Osteocyte (in vitro differentiated cells): ENCODE results near the gene PRH2. TPM values are rescaled to one million over a fixed set of nuclear protein-coding genes. Genes with fewer than 3 reads are reported as not detected.

ENCODE experiments used
- DNase-seq: peaks from one replicate; pipeline ENCODE4 v3.0.0; 2021; ENCODE audit warnings: mixed read lengths; ENCODE audit not compliant: unreplicated experiment; ENCODE audit errors: extremely low spot score
- H3K27ac Mint-ChIP-seq: one replicate; pipeline ENCODE4 v1.8.0; 2021; ENCODE audit warnings: mild to moderate bottlenecking, mixed read lengths; ENCODE audit not compliant: unreplicated experiment
- H3K27me3 Mint-ChIP-seq: one replicate; pipeline ENCODE4 v1.8.0; 2021; ENCODE audit warnings: mixed read lengths; ENCODE audit not compliant: unreplicated experiment
- H3K36me3 Mint-ChIP-seq: one replicate; pipeline ENCODE4 v1.8.0; 2021; ENCODE audit warnings: mixed read lengths; ENCODE audit not compliant: unreplicated experiment
- H3K4me1 Mint-ChIP-seq: one replicate; pipeline ENCODE4 v1.8.0; 2021; ENCODE audit warnings: mixed read lengths; ENCODE audit not compliant: unreplicated experiment
- H3K4me3 Mint-ChIP-seq: one replicate; pipeline ENCODE4 v1.8.0; 2021; ENCODE audit warnings: mild to moderate bottlenecking, moderate library complexity, mixed read lengths; ENCODE audit not compliant: unreplicated experiment
- H3K9me3 Mint-ChIP-seq: one replicate; pipeline ENCODE4 v1.8.0; 2021; ENCODE audit warnings: mixed read lengths; ENCODE audit not compliant: unreplicated experiment
- total RNA-seq: library from RNA; stranded (reverse); gene quantifications from 2 replicates; pipeline ENCODE4 v1.2.1, GENCODE V29; 2021
- TF ChIP-seq, protein P1 (sequence below): fragments of 200-600 bp; sonication (generic); IDR thresholded peaks from 2 replicates; pipeline ENCODE4 v1.5.0; 2021; ENCODE audit warnings: antibody characterized with exemption, mild to moderate bottlenecking, moderate library complexity

The PRH2 gene
- total RNA-seq, 1 donor from 2014 or later = not detected

DNA sequence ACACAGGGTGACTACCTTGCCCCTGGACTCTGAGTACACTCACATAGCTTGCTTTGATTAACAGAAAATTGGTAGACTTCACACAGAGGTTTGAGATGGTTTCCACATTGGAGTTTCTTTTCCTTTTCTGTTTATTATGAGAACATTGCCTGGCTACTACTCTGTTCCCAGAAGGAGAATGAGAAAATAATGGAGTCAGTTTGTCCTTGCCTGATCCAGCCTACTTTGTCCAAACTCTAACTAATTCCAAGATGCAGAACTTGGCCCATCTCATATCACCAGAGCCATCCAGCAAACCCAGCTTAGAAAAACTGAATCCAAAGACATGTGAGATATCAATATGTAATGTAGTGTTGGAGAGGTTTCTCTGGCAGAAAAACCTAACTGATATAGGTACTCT, 37.3 kb downstream of the PRH2 start:
- H3K9me3 Mint-ChIP-seq = no peaks in the 10 kb centered on the region
- no peaks in the 10 kb centered on the region for H3K27me3 Mint-ChIP-seq
- peaks cover 2% of the 10 kb centered on the region for H3K36me3 Mint-ChIP-seq
- TF ChIP-seq, protein P1, sequence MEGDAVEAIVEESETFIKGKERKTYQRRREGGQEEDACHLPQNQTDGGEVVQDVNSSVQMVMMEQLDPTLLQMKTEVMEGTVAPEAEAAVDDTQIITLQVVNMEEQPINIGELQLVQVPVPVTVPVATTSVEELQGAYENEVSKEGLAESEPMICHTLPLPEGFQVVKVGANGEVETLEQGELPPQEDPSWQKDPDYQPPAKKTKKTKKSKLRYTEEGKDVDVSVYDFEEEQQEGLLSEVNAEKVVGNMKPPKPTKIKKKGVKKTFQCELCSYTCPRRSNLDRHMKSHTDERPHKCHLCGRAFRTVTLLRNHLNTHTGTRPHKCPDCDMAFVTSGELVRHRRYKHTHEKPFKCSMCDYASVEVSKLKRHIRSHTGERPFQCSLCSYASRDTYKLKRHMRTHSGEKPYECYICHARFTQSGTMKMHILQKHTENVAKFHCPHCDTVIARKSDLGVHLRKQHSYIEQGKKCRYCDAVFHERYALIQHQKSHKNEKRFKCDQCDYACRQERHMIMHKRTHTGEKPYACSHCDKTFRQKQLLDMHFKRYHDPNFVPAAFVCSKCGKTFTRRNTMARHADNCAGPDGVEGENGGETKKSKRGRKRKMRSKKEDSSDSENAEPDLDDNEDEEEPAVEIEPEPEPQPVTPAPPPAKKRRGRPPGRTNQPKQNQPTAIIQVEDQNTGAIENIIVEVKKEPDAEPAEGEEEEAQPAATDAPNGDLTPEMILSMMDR = no peak
- H3K4me1 Mint-ChIP-seq = peaks cover 29% of the 10 kb centered on the region
- DNase-seq = no peak
- no peak overlapping the region for H3K27ac Mint-ChIP-seq
- no peak overlapping the region for H3K4me3 Mint-ChIP-seq

DNA sequence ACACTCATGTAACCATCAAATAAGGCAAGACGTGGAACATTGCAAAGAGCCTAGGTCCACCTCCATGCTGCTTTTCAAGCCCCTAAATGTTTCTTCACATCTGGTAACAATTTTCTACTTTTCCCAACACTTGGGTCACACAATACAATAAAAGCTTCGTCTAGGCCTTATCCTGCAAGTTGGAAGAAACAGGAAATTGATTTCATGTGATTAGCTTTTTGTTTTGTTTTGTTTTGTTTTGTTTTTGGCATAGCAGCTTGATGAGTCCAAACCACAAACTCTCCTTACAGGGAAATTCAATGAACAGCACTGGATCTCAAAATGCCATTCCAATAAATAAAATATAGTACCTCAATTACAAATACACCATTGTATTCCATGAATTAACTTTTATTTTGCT, 38.4 kb downstream of the PRH2 start:
- H3K27me3 Mint-ChIP-seq = no peaks in the 10 kb centered on the region
- TF ChIP-seq, protein P1 = no peak
- no peak overlapping the region for H3K4me3 Mint-ChIP-seq
- H3K4me1 Mint-ChIP-seq = peaks cover 29% of the 10 kb centered on the region
- peaks cover 2% of the 10 kb centered on the region for H3K36me3 Mint-ChIP-seq
- no peak for DNase-seq
- H3K27ac Mint-ChIP-seq = peak overlapping the region; percentile 5
- H3K9me3 Mint-ChIP-seq = no peaks in the 10 kb centered on the region

DNA sequence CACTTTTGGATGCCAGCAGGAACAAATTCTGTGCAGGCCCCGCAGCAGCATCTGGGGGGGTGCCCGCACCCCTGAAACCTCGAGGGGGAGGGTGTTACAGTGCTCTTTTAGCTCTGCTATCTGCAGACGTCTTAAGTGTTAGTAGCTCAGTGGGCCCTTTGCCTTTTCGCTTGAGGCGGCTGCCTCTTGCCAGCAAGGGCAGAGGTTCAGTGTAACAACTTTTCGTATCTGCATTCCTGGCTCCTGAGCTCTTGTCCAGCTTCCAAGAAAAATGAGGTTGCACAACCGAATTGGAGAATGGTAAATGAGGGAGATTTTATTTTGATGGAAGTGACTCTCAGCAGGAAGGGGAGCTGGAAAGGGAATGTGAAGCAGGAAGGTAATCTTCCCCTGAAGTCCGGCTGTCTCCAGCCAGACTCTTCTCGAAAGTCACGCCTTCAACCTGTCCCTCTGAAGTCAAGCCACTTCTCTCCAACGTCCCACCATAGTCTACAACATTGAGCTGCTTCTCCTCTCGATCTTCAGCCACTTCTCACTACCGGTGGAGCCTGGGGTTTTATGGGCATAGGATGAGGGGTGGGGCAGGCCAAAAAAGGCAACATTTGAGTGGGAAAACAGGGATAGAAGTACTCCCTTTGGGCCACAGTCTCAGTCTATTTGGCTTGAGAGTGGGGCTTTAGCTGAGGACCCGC, 39.9 kb downstream of the PRH2 start:
- Mint-ChIP-seq H3K27me3 (no peaks in the 10 kb centered on the region), H3K4me3 (no peak overlapping the region), H3K27ac (no peak overlapping the region), H3K9me3 (no peaks in the 10 kb centered on the region), H3K4me1 (peaks cover 29% of the 10 kb centered on the region), H3K36me3 (peaks cover 2% of the 10 kb centered on the region)
- DNase-seq = no peak
- TF ChIP-seq, protein P1 = no peak

DNA sequence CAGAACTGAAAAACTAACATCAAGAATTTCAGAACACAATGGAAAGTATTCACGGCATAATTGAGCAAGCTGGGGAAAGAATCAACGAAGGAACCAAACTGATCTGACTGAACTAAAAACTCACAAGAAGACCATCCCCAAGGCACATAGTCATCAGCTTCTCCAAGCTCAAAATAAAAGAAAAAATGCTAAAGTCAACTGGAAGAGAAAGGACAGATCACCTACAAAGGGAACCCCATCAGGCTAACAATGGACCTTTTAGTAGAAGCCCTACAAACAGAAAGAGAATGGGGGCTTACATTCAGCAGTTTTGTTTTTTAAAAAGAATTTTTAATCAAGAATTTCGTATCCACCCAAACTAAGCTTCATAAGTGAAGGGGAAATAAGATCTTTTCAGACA, 45.9 kb downstream of the PRH2 start:
- DNase-seq = no peak
- Mint-ChIP-seq H3K9me3 (peaks cover 15% of the 10 kb centered on the region), H3K4me3 (no peak overlapping the region), H3K4me1 (no peaks in the 10 kb centered on the region), H3K27ac (no peak overlapping the region), H3K27me3 (no peaks in the 10 kb centered on the region), H3K36me3 (peaks cover 2% of the 10 kb centered on the region)
- TF ChIP-seq, protein P1 = no peak

DNA sequence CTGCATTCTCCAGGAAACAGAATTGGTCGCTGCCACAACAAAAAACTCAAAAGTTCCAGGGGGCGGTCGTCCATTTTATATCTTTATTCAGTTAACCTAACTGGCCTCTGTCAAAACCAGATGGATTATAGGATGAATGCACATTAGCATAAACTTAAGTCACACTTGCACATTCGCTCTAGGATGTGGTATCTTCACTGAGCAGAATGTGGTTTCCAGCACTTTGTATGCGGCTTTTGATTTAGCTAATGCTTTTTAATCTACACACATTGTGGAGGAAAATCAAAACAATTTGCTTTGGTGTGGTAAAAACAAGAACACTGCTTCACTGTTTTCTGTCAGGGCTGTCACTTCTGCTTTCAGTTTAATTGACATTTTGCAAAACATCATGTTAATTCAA, 53.2 kb downstream of the PRH2 start:
- Mint-ChIP-seq H3K27ac (no peak overlapping the region), H3K36me3 (peaks cover 2% of the 10 kb centered on the region), H3K27me3 (no peaks in the 10 kb centered on the region), H3K4me1 (no peaks in the 10 kb centered on the region), H3K4me3 (no peak overlapping the region), H3K9me3 (peaks cover 4% of the 10 kb centered on the region)
- TF ChIP-seq, protein P1 = no peak
- no peak for DNase-seq

Other genes with a start within 250 kb of the PRH2 start
- 302 and 334 TPM in 2 replicates for gene YBX3, start 205.9 kb upstream of the PRH2 start, total RNA-seq
- gene TAS2R7, start 126.6 kb upstream of the PRH2 start, total RNA-seq = not detected in 2 replicates
- 0.50 TPM in 1 of 2 replicates, not detected in the other for gene TAS2R8, start 122.0 kb upstream of the PRH2 start, total RNA-seq
- gene TAS2R9, start 119.1 kb upstream of the PRH2 start, total RNA-seq = 0.34 TPM in 1 of 2 replicates, not detected in the other
- gene TAS2R10, start 102.9 kb upstream of the PRH2 start, total RNA-seq = 0.84 and 1.5 TPM in 2 replicates
- gene PRR4, start 79.8 kb upstream of the PRH2 start, total RNA-seq = 2.2 and 4.4 TPM in 2 replicates
- gene PRH1, start 45.0 kb upstream of the PRH2 start, total RNA-seq = 18.4 and 19.1 TPM in 2 replicates
- 1.2 and 2.4 TPM in 2 replicates for gene TAS2R13, start 19.7 kb upstream of the PRH2 start, total RNA-seq
- gene TAS2R14, start 10.0 kb downstream of the PRH2 start, total RNA-seq = 2.7 and 3.8 TPM in 2 replicates
- gene TAS2R50, start 57.7 kb downstream of the PRH2 start, total RNA-seq = 1.6 and 3.1 TPM in 2 replicates
- gene TAS2R20, start 69.1 kb downstream of the PRH2 start, total RNA-seq = 2.3 and 2.8 TPM in 2 replicates
- gene TAS2R19, start 93.4 kb downstream of the PRH2 start, total RNA-seq = 3.7 and 5.2 TPM in 2 replicates
- gene TAS2R31, start 102.2 kb downstream of the PRH2 start, total RNA-seq = 2.3 and 4.9 TPM in 2 replicates
- gene TAS2R46, start 133.1 kb downstream of the PRH2 start, total RNA-seq = 1.3 and 1.5 TPM in 2 replicates
- 0.86 and 1.0 TPM in 2 replicates for gene TAS2R43, start 163.1 kb downstream of the PRH2 start, total RNA-seq
- 2.6 and 3.4 TPM in 2 replicates for gene TAS2R30, start 205.4 kb downstream of the PRH2 start, total RNA-seq
- gene SMIM10L1, start 242.0 kb downstream of the PRH2 start, total RNA-seq = 9.7 TPM in 2 replicates